Keratinocyte (primary cell): ENCODE measurements around the gene ATF4. TPM values are rescaled to one million over a fixed set of nuclear protein-coding genes. Genes with fewer than 3 reads are reported as not detected.

Experiments used
- DNase-seq: peaks from one replicate; pipeline ENCODE4 v3.0.0-alpha.2; 2011; ENCODE audit warnings: low read depth, missing footprints, low spot score
- FAIRE-seq: peaks from 2 replicates; lab custom pipeline; 2011; peaks lifted over from hg19 to GRCh38; lab: Jason Lieb, UNC
- H2AFZ ChIP-seq: 2 replicates; pipeline ENCODE4 v1.6.0; 2012; ENCODE audit warnings: low read length, control low read depth, inconsistent platforms; ENCODE audit not compliant: control insufficient read depth
- H3K27ac ChIP-seq: 2 replicates; pipeline ENCODE4 v1.5.1; 2011; ENCODE audit warnings: low read length; ENCODE audit not compliant: control insufficient read depth, insufficient read depth
- H3K27me3 ChIP-seq: 3 replicates; pipeline ENCODE4 v1.6.0; 2011; ENCODE audit warnings: low read length; ENCODE audit not compliant: control insufficient read depth, insufficient read depth; ENCODE audit errors: extremely low read depth
- H3K36me3 ChIP-seq, 2 experiments: 2 replicates in 1 of 2; 3 replicates in 1 of 2; pipeline ENCODE4 v1.5.1; 2011; ENCODE audit warnings: low read length in 2 of 2, mild to moderate bottlenecking in 1 of 2; ENCODE audit not compliant: control insufficient read depth in 2 of 2, insufficient read depth in 2 of 2; ENCODE audit errors: extremely low read depth in 1 of 2
- H3K4me1 ChIP-seq: 3 replicates; pipeline ENCODE4 v1.5.1; 2011; ENCODE audit warnings: low read length; ENCODE audit not compliant: control insufficient read depth, insufficient read depth; ENCODE audit errors: extremely low read depth
- H3K4me2 ChIP-seq: 3 replicates; pipeline ENCODE4 v1.6.0; 2011; ENCODE audit warnings: low read depth, low read length; ENCODE audit not compliant: control insufficient read depth, insufficient read depth; ENCODE audit errors: extremely low read depth
- H3K4me3 ChIP-seq, 3 experiments: fragments of 200-600 bp in 1 of 3; sonication (generic) in 1 of 3; 2 replicates in 2 of 3; 3 replicates in 1 of 3; pipeline ENCODE4 v1.5.1; 2011 to 2016; ENCODE audit warnings: low read length in 3 of 3, mild to moderate bottlenecking in 3 of 3, control low read depth in 2 of 3, inconsistent platforms in 1 of 3, low read depth in 1 of 3, mixed read lengths in 1 of 3, mixed run types in 1 of 3, moderate library complexity in 1 of 3; ENCODE audit not compliant: control insufficient read depth in 2 of 3, insufficient read depth in 2 of 3; ENCODE audit errors: extremely low read depth in 1 of 3
- H3K79me2 ChIP-seq: 2 replicates; pipeline ENCODE4 v1.6.0; 2012; ENCODE audit warnings: low read length; ENCODE audit not compliant: control insufficient read depth, insufficient read depth
- H3K9ac ChIP-seq: 3 replicates; pipeline ENCODE4 v1.6.0; 2011; ENCODE audit warnings: low read length; ENCODE audit not compliant: control insufficient read depth, insufficient read depth; ENCODE audit errors: extremely low read depth
- H3K9me1 ChIP-seq: 3 replicates; pipeline ENCODE4 v1.6.0; 2011; ENCODE audit warnings: low read length; ENCODE audit not compliant: control insufficient read depth, insufficient read depth; ENCODE audit errors: extremely low read depth
- H3K9me3 ChIP-seq: 2 replicates; pipeline ENCODE4 v1.5.1; 2012; ENCODE audit warnings: low read depth, low read length; ENCODE audit not compliant: control insufficient read depth
- H4K20me1 ChIP-seq: 3 replicates; pipeline ENCODE4 v1.6.0; 2011; ENCODE audit warnings: low read length; ENCODE audit not compliant: control insufficient read depth, insufficient read depth; ENCODE audit errors: extremely low read depth
- CTCF ChIP-seq, 3 experiments: IDR thresholded peaks in 1 of 3; conservative IDR thresholded peaks in 1 of 3; optimal IDR thresholded peaks in 1 of 3; 2 replicates in 2 of 3; 3 replicates in 1 of 3; pipeline versions ENCODE3 to v1.5.1; 2011; ENCODE audit warnings: low read length in 3 of 3, mild to moderate bottlenecking in 3 of 3, moderate library complexity in 2 of 3, control low read depth in 1 of 3, inconsistent platforms in 1 of 3; ENCODE audit not compliant: insufficient read depth in 2 of 3; ENCODE audit errors: extremely low read depth in 1 of 3
- EZH2 ChIP-seq: IDR thresholded peaks from one replicate; pipeline ENCODE4 v1.6.1; 2012; ENCODE audit warnings: inconsistent platforms, mild to moderate bottlenecking, low read length, moderate library complexity
- dilution Hi-C: fragments of 300-500 bp; cut with MboI; formaldehyde crosslinking; loops from one replicate; pipeline ENCODE4 v1.7.0; 2020; ENCODE audit warnings: low sequenced_read_pairs; ENCODE audit not compliant: extremely low pct_ligation_motif_present
- polyA plus RNA-seq, 5 experiments: library from polyadenylated mRNA; depleted of rRNA in 3 of 5; stranded (reverse) in 3 of 5; stranded (forward) in 1 of 5; unstranded in 1 of 5; fragments of >200 nt; gene quantifications; 1 replicate in 1 of 5; 2 replicates in 3 of 5; 3 replicates in 1 of 5; pipeline versions ENCODE4 v1.2.1 to v1.2.3, GENCODE V29; 2011 to 2012; ENCODE audit warnings: missing spikeins in 2 of 5, low read depth in 1 of 5, low replicate concordance in 1 of 5

ATF4 gene
- polyA plus RNA-seq, 1 donor (not counting 4 experiments of a cell fraction or from before 2014, with no cell fraction given) = 629 TPM

- Histone ChIP-seq H3K4me2 (no peak overlapping the region), H3K9me3 (no peaks in the 10 kb centered on the region), H2AFZ (no peak overlapping the region), H3K4me1 (no peaks in the 10 kb centered on the region), H3K36me3 (no peaks in the 10 kb centered on the region), H3K79me2 (no peaks in the 10 kb centered on the region), H3K9me1 (no peaks in the 10 kb centered on the region), H3K27ac (no peak overlapping the region), H4K20me1 (no peaks in the 10 kb centered on the region), H3K27me3 (no peaks in the 10 kb centered on the region), H3K4me3 (no peak overlapping the region), H3K9ac (no peak overlapping the region)
- DNase-seq (no peak), FAIRE-seq (no peak)
- TF ChIP-seq EZH2 = no peak
- no peak for TF ChIP-seq CTCF (optimal IDR thresholded peaks at IDR 0.05 in 1 of 3, IDR thresholded peaks at IDR 0.05 in 1 of 3, conservative IDR thresholded peaks at IDR 0.05 in 1 of 3; ENCODE audit: extremely low read depth in 1 of 3, insufficient read depth in 2 of 3, low read length in 3 of 3)
- dilution Hi-C loops = no loop called here
These were observed 25.8 kb upstream of the ATF4 start for GRCh38 chr22:39494471-39495120.

DNA sequence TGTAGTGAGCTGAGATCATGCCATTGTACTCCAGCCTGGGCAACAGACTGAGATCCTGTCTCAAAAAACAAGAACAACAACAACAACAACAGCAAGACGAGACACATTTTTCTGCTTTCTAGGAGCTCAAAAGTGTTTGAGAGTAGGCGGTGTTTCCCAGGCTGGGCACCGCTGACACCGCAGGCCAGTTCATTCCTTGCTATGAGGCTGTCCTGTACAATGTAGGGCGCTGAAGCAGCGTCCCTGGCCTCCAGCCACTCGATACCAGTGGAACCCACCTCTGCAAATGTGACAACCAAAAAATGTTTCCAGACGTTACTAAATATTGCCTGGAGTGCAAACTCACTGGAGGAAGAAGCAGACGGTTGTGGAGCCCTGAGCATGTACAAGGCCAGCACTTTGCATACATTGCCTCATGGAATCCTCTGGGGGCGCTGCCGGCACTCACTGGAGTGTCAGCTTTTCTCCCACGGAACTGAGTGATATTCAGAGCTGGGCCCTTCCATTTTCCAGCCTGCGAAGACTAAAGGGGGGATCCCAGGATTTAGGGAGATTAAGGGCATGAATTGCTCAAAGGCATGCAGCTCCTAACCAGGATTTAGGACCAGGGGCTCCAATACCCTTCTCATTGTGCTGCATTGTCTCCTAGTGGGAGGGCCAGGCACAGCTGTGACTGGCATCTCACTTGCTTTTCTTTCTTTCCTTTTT is 24.1 kb upstream of the ATF4 start:
- dilution Hi-C loops = no loop called here
- Histone ChIP-seq H3K9me1 (no peaks in the 10 kb centered on the region), H3K79me2 (no peaks in the 10 kb centered on the region), H3K9ac (no peak overlapping the region), H3K4me1 (peaks cover 3% of the 10 kb centered on the region), H3K27ac (no peak overlapping the region), H3K36me3 (no peaks in the 10 kb centered on the region), H3K4me3 (no peak overlapping the region), H4K20me1 (no peaks in the 10 kb centered on the region), H3K4me2 (no peak overlapping the region), H2AFZ (no peak overlapping the region), H3K27me3 (no peaks in the 10 kb centered on the region), H3K9me3 (no peaks in the 10 kb centered on the region)
- TF ChIP-seq EZH2 (no peak), CTCF (optimal IDR thresholded peaks at IDR 0.05 in 1 of 3, IDR thresholded peaks at IDR 0.05 in 1 of 3, conservative IDR thresholded peaks at IDR 0.05 in 1 of 3; ENCODE audit: extremely low read depth in 1 of 3, insufficient read depth in 2 of 3, low read length in 3 of 3) (peak; percentile 72 to 86 (median 82))
- FAIRE-seq (peak; percentile 58), DNase-seq (no peak)
